Astrocyte (in vitro differentiated cells and primary cell): ENCODE measurements around the gene OR56A3. TPM values are rescaled to one million over a fixed set of nuclear protein-coding genes. Genes with fewer than 3 reads are reported as not detected.

ENCODE experiments used
- DNase-seq: peaks from one replicate; pipeline ENCODE4 v3.0.0-alpha.2; 2010; ENCODE audit warnings: low read depth
- FAIRE-seq: peaks from 2 replicates; lab custom pipeline; 2011; peaks lifted over from hg19 to GRCh38; lab: Jason Lieb, UNC
- H2AFZ ChIP-seq: 2 replicates; pipeline ENCODE4 v1.6.0; 2012; ENCODE audit warnings: low read depth, low read length, inconsistent platforms
- H3K27ac ChIP-seq: 2 replicates; pipeline ENCODE4 v1.5.1; 2011; ENCODE audit warnings: low read depth, low read length, inconsistent platforms
- H3K27me3 ChIP-seq: 2 replicates; pipeline ENCODE4 v1.6.0; 2011; ENCODE audit warnings: low read length, inconsistent platforms; ENCODE audit not compliant: insufficient read depth
- H3K36me3 ChIP-seq: 2 replicates; pipeline ENCODE4 v1.5.1; 2011; ENCODE audit warnings: low read length, inconsistent platforms; ENCODE audit not compliant: insufficient read depth
- H3K4me1 ChIP-seq: 2 replicates; pipeline ENCODE4 v1.5.1; 2011; ENCODE audit warnings: low read length, inconsistent platforms; ENCODE audit not compliant: insufficient read depth
- H3K4me2 ChIP-seq: 2 replicates; pipeline ENCODE4 v1.6.0; 2012; ENCODE audit warnings: low read length, inconsistent platforms
- H3K4me3 ChIP-seq: 2 replicates; pipeline ENCODE4 v1.5.1; 2011; ENCODE audit warnings: low read depth, mild to moderate bottlenecking, low read length, inconsistent platforms; ENCODE audit not compliant: insufficient read depth
- H3K79me2 ChIP-seq: 2 replicates; pipeline ENCODE4 v1.6.0; 2012; ENCODE audit warnings: mild to moderate bottlenecking, low read length, inconsistent platforms; ENCODE audit not compliant: insufficient read depth
- H3K9ac ChIP-seq: 2 replicates; pipeline ENCODE4 v1.6.0; 2012; ENCODE audit warnings: mild to moderate bottlenecking, low read length, inconsistent platforms
- H3K9me3 ChIP-seq: 2 replicates; pipeline ENCODE4 v1.5.1; 2012; ENCODE audit warnings: low read depth, mild to moderate bottlenecking, low read length, inconsistent platforms; ENCODE audit not compliant: insufficient read depth
- H4K20me1 ChIP-seq: 2 replicates; pipeline ENCODE4 v1.6.0; 2012; ENCODE audit warnings: low read length, inconsistent platforms; ENCODE audit not compliant: insufficient read depth
- H3K27ac Mint-ChIP-seq: one replicate; pipeline ENCODE4 v1.8.0; 2021; ENCODE audit warnings: mild to moderate bottlenecking, mixed read lengths; ENCODE audit not compliant: unreplicated experiment
- H3K27me3 Mint-ChIP-seq: one replicate; pipeline ENCODE4 v1.8.0; 2021; ENCODE audit warnings: low read depth, mixed read lengths; ENCODE audit not compliant: unreplicated experiment
- H3K36me3 Mint-ChIP-seq: one replicate; pipeline ENCODE4 v1.8.0; 2021; ENCODE audit warnings: low read depth, mixed read lengths; ENCODE audit not compliant: unreplicated experiment
- H3K4me1 Mint-ChIP-seq: one replicate; pipeline ENCODE4 v1.8.0; 2021; ENCODE audit warnings: low read depth, mixed read lengths; ENCODE audit not compliant: unreplicated experiment
- H3K4me3 Mint-ChIP-seq: one replicate; pipeline ENCODE4 v1.8.0; 2021; ENCODE audit warnings: mild to moderate bottlenecking, moderate library complexity, mixed read lengths; ENCODE audit not compliant: unreplicated experiment
- H3K9me3 Mint-ChIP-seq: one replicate; pipeline ENCODE4 v1.8.0; 2021; ENCODE audit warnings: mild to moderate bottlenecking, mixed read lengths; ENCODE audit not compliant: unreplicated experiment
- CTCF ChIP-seq: IDR thresholded peaks from 2 replicates; pipeline ENCODE4 v1.5.1; 2011; ENCODE audit warnings: low read depth, mild to moderate bottlenecking, inconsistent platforms, low read length, moderate library complexity; ENCODE audit not compliant: insufficient read depth
- EZH2 ChIP-seq: IDR thresholded peaks from 2 replicates; pipeline ENCODE4 v1.6.1; 2012; ENCODE audit warnings: mild to moderate bottlenecking, low read length, inconsistent platforms; ENCODE audit not compliant: insufficient read depth
- total RNA-seq: library from RNA; stranded (reverse); gene quantifications from 2 replicates; pipeline ENCODE4 v1.2.1, GENCODE V29; 2021

The OR56A3 gene
- total RNA-seq, 1 donor from 2014 or later, result not detected

GRCh38 chr11:5923794-5924193 is 18.3 kb upstream of the OR56A3 start:
- no peaks in the 10 kb centered on the region for H3K36me3 Mint-ChIP-seq
- Histone ChIP-seq H3K9ac (no peak overlapping the region), H3K27ac (no peak overlapping the region), H3K36me3 (no peaks in the 10 kb centered on the region), H3K9me3 (peaks cover 4% of the 10 kb centered on the region), H3K4me3 (no peak overlapping the region), H4K20me1 (no peaks in the 10 kb centered on the region), H3K4me2 (no peak overlapping the region), H3K4me1 (no peaks in the 10 kb centered on the region), H3K79me2 (no peaks in the 10 kb centered on the region), H3K27me3 (no peaks in the 10 kb centered on the region), H2AFZ (no peak overlapping the region)
- H3K4me3 Mint-ChIP-seq, result no peak overlapping the region
- H3K27me3 Mint-ChIP-seq, result no peaks in the 10 kb centered on the region
- H3K27ac Mint-ChIP-seq, result peak overlapping the region; percentile 73
- DNase-seq (no peak), FAIRE-seq (no peak)
- TF ChIP-seq CTCF (no peak), EZH2 (no peak)
- H3K4me1 Mint-ChIP-seq, result peaks cover 5% of the 10 kb centered on the region
- H3K9me3 Mint-ChIP-seq, result peaks cover under 1% of the 10 kb centered on the region

- H3K36me3 ChIP-seq, result no peaks in the 10 kb centered on the region
- peaks cover 4% of the 10 kb centered on the region for H3K27me3 Mint-ChIP-seq
- H3K36me3 Mint-ChIP-seq, result peaks cover 2% of the 10 kb centered on the region
- H3K27ac ChIP-seq, result no peak overlapping the region
- H3K27ac Mint-ChIP-seq, result no peak overlapping the region
- no peak overlapping the region for H3K4me2 ChIP-seq
- TF ChIP-seq EZH2, result no peak
- no peak for TF ChIP-seq CTCF
- FAIRE-seq (no peak), DNase-seq (no peak)
- H4K20me1 ChIP-seq, result no peaks in the 10 kb centered on the region
- H3K9ac ChIP-seq, result no peak overlapping the region
- H3K79me2 ChIP-seq, result no peaks in the 10 kb centered on the region
- peaks cover 5% of the 10 kb centered on the region for H3K4me1 Mint-ChIP-seq
- peaks cover 9% of the 10 kb centered on the region for H3K9me3 Mint-ChIP-seq
- H3K4me3 ChIP-seq, result no peak overlapping the region
- H3K9me3 ChIP-seq, result peaks cover 12% of the 10 kb centered on the region
- no peaks in the 10 kb centered on the region for H3K27me3 ChIP-seq
- no peak overlapping the region for H3K4me3 Mint-ChIP-seq
- no peaks in the 10 kb centered on the region for H3K4me1 ChIP-seq
- H2AFZ ChIP-seq, result no peak overlapping the region
Observed at GRCh38 chr11:5928271-5928670, 13.8 kb upstream of the OR56A3 start.

DNA sequence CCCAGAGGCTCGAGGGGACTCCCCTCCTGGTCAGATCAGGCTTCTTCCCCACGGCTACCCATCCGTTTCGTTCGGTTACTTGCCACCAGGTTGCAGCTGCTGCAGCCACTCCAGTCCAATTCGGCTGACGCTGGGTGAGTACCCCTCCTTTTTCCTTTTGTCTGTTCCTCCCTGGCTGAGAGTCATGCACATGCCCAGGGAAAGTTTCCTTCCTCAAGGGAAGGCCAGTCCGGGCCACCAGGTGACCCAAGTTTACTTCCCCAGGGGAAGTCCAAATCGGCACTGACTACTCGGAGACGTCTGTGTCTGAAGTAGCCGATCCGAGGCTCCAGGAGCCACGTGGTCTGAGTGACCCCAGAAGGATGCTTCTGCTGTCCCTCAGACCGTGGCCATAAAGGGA is 13.2 kb upstream of the OR56A3 start:
- Histone ChIP-seq H3K27me3 (no peaks in the 10 kb centered on the region), H3K9me3 (peaks cover 12% of the 10 kb centered on the region), H2AFZ (no peak overlapping the region), H3K9ac (no peak overlapping the region), H3K4me2 (no peak overlapping the region), H3K79me2 (no peaks in the 10 kb centered on the region), H3K4me1 (no peaks in the 10 kb centered on the region), H3K27ac (no peak overlapping the region), H4K20me1 (no peaks in the 10 kb centered on the region), H3K36me3 (no peaks in the 10 kb centered on the region), H3K4me3 (no peak overlapping the region)
- FAIRE-seq, result no peak
- no peak for TF ChIP-seq CTCF
- no peak for TF ChIP-seq EZH2
- Mint-ChIP-seq H3K36me3 (peaks cover 2% of the 10 kb centered on the region), H3K27me3 (peaks cover 4% of the 10 kb centered on the region), H3K27ac (no peak overlapping the region), H3K4me3 (no peak overlapping the region), H3K9me3 (peaks cover 12% of the 10 kb centered on the region), H3K4me1 (peaks cover under 1% of the 10 kb centered on the region)
- DNase-seq, result no peak
